PFSK-1 (cell line): ENCODE data around the gene SEMA4F.

ENCODE experiments used
- FOXP2 ChIP-seq: optimal IDR thresholded peaks from 2 replicates; pipeline ENCODE3; 2011; ENCODE audit warnings: borderline replicate concordance, control low read depth, inconsistent platforms; ENCODE audit not compliant: insufficient read depth; ENCODE audit errors: extremely low read length, extremely low read depth
- POLR2AphosphoS5 ChIP-seq: IDR thresholded peaks from 2 replicates; pipeline ENCODE4 v1.6.1; 2012; ENCODE audit warnings: low read depth, mild to moderate bottlenecking, control low read depth, low read length, moderate library complexity
- REST ChIP-seq, 2 experiments: IDR thresholded peaks; 2 replicates each; pipeline versions ENCODE4 v1.6.1 to v1.8.0; 2011 to 2012; ENCODE audit warnings: low read depth in 2 of 2, low read length in 2 of 2, control low read depth in 1 of 2, inconsistent platforms in 1 of 2, mild to moderate bottlenecking in 1 of 2, moderate library complexity in 1 of 2; ENCODE audit not compliant: insufficient read depth in 1 of 2
- SIN3A ChIP-seq: IDR thresholded peaks from 2 replicates; pipeline ENCODE4 v1.6.1; 2012; ENCODE audit warnings: mild to moderate bottlenecking, low read length, moderate library complexity, borderline replicate concordance; ENCODE audit not compliant: insufficient read depth
- TAF1 ChIP-seq: IDR thresholded peaks from 2 replicates; pipeline ENCODE4 v1.6.1; 2012; ENCODE audit warnings: low read length, control low read depth, borderline replicate concordance; ENCODE audit not compliant: insufficient read depth

The SEMA4F gene

GRCh38 chr2:74689671-74690070, 35.6 kb downstream of the SEMA4F start:
- TF ChIP-seq REST (IDR thresholded peaks at IDR 0.05; ENCODE audit: insufficient read depth in 1 of 2, low read depth in 2 of 2, low read length in 2 of 2) (no peak), FOXP2 (no peak), SIN3A (no peak), TAF1 (no peak), POLR2AphosphoS5 (no peak)

GRCh38 chr2:74690571-74690970, 36.5 kb downstream of the SEMA4F start:
- TF ChIP-seq SIN3A, result no peak
- no peak for TF ChIP-seq TAF1
- no peak for TF ChIP-seq FOXP2
- TF ChIP-seq POLR2AphosphoS5, result no peak
- no peak for TF ChIP-seq REST (IDR thresholded peaks at IDR 0.05; ENCODE audit: insufficient read depth in 1 of 2, low read depth in 2 of 2, low read length in 2 of 2)

- TF ChIP-seq SIN3A (no peak), TAF1 (no peak), REST (IDR thresholded peaks at IDR 0.05; ENCODE audit: insufficient read depth in 1 of 2, low read depth in 2 of 2, low read length in 2 of 2) (no peak), FOXP2 (no peak), POLR2AphosphoS5 (no peak)
These were observed 37.9 kb downstream of the SEMA4F start for GRCh38 chr2:74691929-74692328.

GRCh38 chr2:74693213-74693612, 39.2 kb downstream of the SEMA4F start:
- TF ChIP-seq TAF1 (no peak), SIN3A (no peak), POLR2AphosphoS5 (no peak), REST (IDR thresholded peaks at IDR 0.05; ENCODE audit: insufficient read depth in 1 of 2, low read depth in 2 of 2, low read length in 2 of 2) (no peak), FOXP2 (no peak)

- TF ChIP-seq TAF1, result no peak
- TF ChIP-seq REST (IDR thresholded peaks at IDR 0.05; ENCODE audit: insufficient read depth in 1 of 2, low read depth in 2 of 2, low read length in 2 of 2), result no peak
- no peak for TF ChIP-seq FOXP2
- no peak for TF ChIP-seq SIN3A
These were observed 39.6 kb downstream of the SEMA4F start for GRCh38 chr2:74693668-74694067.
